Measurements from ENCODE around the gene CSNK1D. TPM values are rescaled to one million over a fixed set of nuclear protein-coding genes. Genes with fewer than 3 reads are reported as not detected.

Gene CSNK1D
- total and polyA plus RNA-seq, 3 donors from 2014 or later: 137 to 179 (median 178) TPM

GRCh38 chr17:82318169-82318498 is 44.6 kb upstream of the CSNK1D start:
- TF ChIP-seq POLR2A (IDR thresholded peaks at IDR 0.05): no peak
- TF ChIP-seq, protein P1, sequence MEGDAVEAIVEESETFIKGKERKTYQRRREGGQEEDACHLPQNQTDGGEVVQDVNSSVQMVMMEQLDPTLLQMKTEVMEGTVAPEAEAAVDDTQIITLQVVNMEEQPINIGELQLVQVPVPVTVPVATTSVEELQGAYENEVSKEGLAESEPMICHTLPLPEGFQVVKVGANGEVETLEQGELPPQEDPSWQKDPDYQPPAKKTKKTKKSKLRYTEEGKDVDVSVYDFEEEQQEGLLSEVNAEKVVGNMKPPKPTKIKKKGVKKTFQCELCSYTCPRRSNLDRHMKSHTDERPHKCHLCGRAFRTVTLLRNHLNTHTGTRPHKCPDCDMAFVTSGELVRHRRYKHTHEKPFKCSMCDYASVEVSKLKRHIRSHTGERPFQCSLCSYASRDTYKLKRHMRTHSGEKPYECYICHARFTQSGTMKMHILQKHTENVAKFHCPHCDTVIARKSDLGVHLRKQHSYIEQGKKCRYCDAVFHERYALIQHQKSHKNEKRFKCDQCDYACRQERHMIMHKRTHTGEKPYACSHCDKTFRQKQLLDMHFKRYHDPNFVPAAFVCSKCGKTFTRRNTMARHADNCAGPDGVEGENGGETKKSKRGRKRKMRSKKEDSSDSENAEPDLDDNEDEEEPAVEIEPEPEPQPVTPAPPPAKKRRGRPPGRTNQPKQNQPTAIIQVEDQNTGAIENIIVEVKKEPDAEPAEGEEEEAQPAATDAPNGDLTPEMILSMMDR (IDR thresholded peaks at IDR 0.05): no peak
- peaks cover 6% of the 10 kb centered on the region for H3K4me1 ChIP-seq
- H3K4me3 ChIP-seq: no peak overlapping the region
- no peaks in the 10 kb centered on the region for H3K27me3 ChIP-seq
- H3K27ac ChIP-seq: no peak overlapping the region
- no peak for DNase-seq
- WGBS, 2 donors: 82 to 84% methylated on average over 20 of the region's 20 CpGs
- intact Hi-C loops (cut with DNase I; ENCODE audit: low total_unique reads): no loop called here
- no peaks in the 10 kb centered on the region for H3K9me3 ChIP-seq
- no peaks in the 10 kb centered on the region for H3K36me3 ChIP-seq (ENCODE audit: low read depth, missing control alignments)

DNA sequence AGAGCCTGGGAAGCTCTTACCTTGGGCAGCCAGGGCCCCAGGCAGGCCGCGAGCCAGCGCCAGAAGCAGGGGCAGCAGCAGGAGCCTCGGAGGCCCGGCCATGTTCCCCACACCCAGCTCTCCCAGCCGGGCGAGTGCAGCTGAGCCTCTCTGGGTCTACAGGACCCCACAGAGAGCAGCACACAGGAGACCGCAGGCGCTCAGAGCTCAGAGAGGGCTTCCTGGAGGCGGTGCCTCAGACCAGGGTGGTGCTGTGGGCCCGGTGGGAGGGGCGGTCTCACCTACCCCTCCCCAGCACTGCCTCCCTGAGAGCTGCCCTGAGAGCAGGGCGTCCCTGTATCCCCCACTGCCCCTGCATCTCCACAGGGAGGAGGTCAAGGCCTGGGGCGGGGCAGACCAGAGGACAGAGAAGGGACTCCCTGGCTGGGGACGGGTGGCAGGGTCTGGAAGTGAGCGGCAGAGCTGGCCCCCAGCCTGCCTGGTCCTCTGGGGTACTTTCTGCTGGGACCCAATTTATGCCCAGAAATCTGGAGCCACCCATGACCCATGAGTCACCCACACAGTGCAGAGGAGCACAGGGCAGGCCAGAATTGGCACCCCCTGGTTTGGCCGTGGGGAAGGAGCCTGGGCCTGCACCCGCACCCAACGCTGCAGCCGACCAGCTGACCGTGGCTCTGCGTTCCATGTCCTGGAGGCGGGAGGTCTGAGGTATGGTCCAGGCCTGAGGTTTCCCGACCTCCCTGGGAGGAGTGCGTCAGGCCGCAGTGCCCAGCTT is 44.1 kb upstream of the CSNK1D start, which contains the start of gene CD7:
Gene CD7 (minus strand): TSS at position 215 of the 775 bp plus-strand sequence. CDS start 113 bp downstream, at position 102.
- Histone ChIP-seq H3K4me3 (no peak within 1 kb of the TSS), H3K4me1 (peaks cover 6% of the 10 kb centered on the region), H3K27me3 (no peaks in the 10 kb centered on the region), H3K36me3 (ENCODE audit: low read depth, missing control alignments) (no peaks in the 10 kb centered on the region), H3K27ac (no peak within 1 kb of the TSS), H3K9me3 (no peaks in the 10 kb centered on the region)
- intact Hi-C loops (cut with DNase I; ENCODE audit: low total_unique reads): no loop called here
- TF ChIP-seq, protein P1 (IDR thresholded peaks at IDR 0.05): no peak
- no peak for TF ChIP-seq POLR2A (IDR thresholded peaks at IDR 0.05)
- WGBS, 2 donors: 78 to 91% methylated on average over 4 to 26 of the region's 26 CpGs
- no peak for DNase-seq

DNA sequence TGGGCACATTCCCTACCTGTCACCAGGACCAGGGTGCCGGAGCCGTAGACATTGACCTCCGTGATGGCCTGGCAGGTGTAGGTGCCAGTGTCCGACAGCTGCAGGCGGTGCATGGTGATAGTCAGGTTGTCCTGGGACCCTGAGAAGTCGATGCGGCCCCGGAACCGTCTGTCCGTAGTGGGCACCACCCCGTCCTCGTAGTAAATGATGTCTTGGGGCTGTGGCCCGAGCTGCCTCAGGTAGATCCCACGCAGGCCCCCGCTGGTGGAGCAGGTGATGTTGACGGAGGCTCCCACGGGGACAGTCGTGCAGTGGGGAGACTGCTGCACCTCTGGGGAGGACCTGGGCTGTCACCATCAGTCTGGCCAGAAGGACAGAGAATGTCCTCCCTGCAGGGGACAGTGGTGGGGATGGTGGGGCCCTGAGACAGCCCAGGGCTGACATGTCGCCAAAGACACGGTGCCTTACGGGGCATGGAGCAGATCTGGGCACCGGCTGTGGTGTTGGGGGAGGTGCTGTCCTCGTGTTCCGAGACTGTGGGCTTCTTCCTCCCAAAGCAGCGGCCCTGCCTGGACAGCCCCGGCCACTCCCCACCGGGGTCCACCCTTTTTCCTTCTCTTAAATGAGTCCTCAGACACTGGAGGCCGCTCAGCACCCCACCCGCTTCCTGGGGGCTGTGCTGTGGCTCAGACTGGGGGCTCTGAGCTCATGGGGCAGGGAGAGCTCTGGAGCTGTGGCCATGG is 43.3 kb upstream of the CSNK1D start:
- no peak for DNase-seq
- no peak overlapping the region for H3K4me3 ChIP-seq
- H3K4me1 ChIP-seq: peaks cover 6% of the 10 kb centered on the region
- 78% methylated on average over 26 of the region's 29 CpGs; no CpG with 5 or more reads in 1 of the 2 donors for WGBS, 2 donors
- no peaks in the 10 kb centered on the region for H3K9me3 ChIP-seq
- H3K27me3 ChIP-seq: no peaks in the 10 kb centered on the region
- no peak for TF ChIP-seq POLR2A (IDR thresholded peaks at IDR 0.05)
- TF ChIP-seq, protein P1 (IDR thresholded peaks at IDR 0.05): no peak
- no peaks in the 10 kb centered on the region for H3K36me3 ChIP-seq (ENCODE audit: low read depth, missing control alignments)
- H3K27ac ChIP-seq: no peak overlapping the region
- intact Hi-C loops (cut with DNase I; ENCODE audit: low total_unique reads): no loop called here

DNA sequence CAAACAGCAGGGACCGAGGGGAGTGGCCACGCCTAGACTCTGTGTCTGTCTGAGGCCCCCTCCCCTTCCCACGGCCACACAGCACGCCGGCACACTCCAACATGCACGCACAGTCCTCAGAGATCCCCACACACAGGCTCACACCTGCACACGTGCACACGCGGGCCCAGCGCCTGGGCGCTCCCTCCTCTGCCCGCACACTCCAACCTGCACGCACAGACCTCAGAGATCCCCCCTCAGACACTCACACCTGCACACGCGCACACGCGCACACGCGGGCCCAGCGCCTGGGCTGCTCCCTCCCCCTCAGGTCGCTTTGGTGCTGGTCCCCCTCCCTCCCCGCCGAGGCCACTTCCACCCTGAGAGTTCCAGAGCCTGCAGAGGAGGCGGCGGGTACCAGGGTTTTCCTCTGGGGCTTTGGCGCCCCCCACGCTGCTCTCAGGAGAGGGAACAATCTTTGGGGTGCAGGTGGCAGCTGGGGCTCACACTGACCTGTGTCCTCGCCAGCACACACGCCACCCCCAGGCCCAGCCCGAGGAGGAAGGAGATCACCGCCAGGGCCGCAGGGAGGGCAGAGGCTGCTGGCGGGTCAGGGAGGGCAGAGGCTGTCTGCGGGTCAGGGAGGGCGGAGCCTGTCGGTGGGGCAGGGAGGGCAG is 42.3 kb upstream of the CSNK1D start:
- no peak overlapping the region for H3K27ac ChIP-seq
- H3K36me3 ChIP-seq (ENCODE audit: low read depth, missing control alignments): no peaks in the 10 kb centered on the region
- no peaks in the 10 kb centered on the region for H3K9me3 ChIP-seq
- no peak overlapping the region for H3K4me3 ChIP-seq
- intact Hi-C loops (cut with DNase I; ENCODE audit: low total_unique reads): no loop called here
- WGBS, 2 donors: 24 to 48% methylated on average over 17 to 36 of the region's 36 CpGs
- TF ChIP-seq, protein P1 (IDR thresholded peaks at IDR 0.05): no peak
- TF ChIP-seq POLR2A (IDR thresholded peaks at IDR 0.05): no peak
- H3K27me3 ChIP-seq: no peaks in the 10 kb centered on the region
- DNase-seq: no peak
- H3K4me1 ChIP-seq: peaks cover 6% of the 10 kb centered on the region

Measured in testis (tissue), 3 donors.